ENCODE measurements around the gene TOMM6. TPM values are rescaled to one million over a fixed set of nuclear protein-coding genes. Genes with fewer than 3 reads are reported as not detected.

The TOMM6 gene
- total RNA-seq, 2 experiments from 2014 or later: 157 to 163 TPM

GRCh38 chr6:41784581-41785171, 2.8 kb upstream of the TOMM6 start:
- peaks cover 7% of the 10 kb centered on the region for H3K36me3 Mint-ChIP-seq
- ATAC-seq (ENCODE audit: low read depth) (no peak), DNase-seq (no peak)
- H3K27ac Mint-ChIP-seq: no peak overlapping the region
- H3K27me3 Mint-ChIP-seq: peaks cover 18% of the 10 kb centered on the region
- no peaks in the 10 kb centered on the region for H3K9me3 Mint-ChIP-seq
- H3K4me1 Mint-ChIP-seq: peaks cover 11% of the 10 kb centered on the region
- peak overlapping the region; percentile 30 for H3K4me3 Mint-ChIP-seq
- POLR2A ChIA-PET: interaction anchor here (1.0 to 1.1 kb wide), 3 partner anchors 137 to 266 kb away, joined by 3 to 4 read pairs (median 3); partner anchors contain the start of genes BYSL and MED20

- no peak overlapping the region for H3K27ac Mint-ChIP-seq
- ATAC-seq (ENCODE audit: low read depth) (no peak), DNase-seq (no peak)
- POLR2A ChIA-PET: interaction anchor here (0.9 to 3.5 kb wide), 4 partner anchors 148 to 320 kb away, joined by 3 to 73 read pairs (median 4); partner anchors contain the start of gene TAF8
- H3K4me3 Mint-ChIP-seq: peak overlapping the region; percentile 30
- no peaks in the 10 kb centered on the region for H3K9me3 Mint-ChIP-seq
- H3K27me3 Mint-ChIP-seq: peaks cover 18% of the 10 kb centered on the region
- H3K36me3 Mint-ChIP-seq: peaks cover 7% of the 10 kb centered on the region
- H3K4me1 Mint-ChIP-seq: peaks cover 11% of the 10 kb centered on the region
Measured at GRCh38 chr6:41785254-41785653, 2.2 kb upstream of the TOMM6 start.

DNA sequence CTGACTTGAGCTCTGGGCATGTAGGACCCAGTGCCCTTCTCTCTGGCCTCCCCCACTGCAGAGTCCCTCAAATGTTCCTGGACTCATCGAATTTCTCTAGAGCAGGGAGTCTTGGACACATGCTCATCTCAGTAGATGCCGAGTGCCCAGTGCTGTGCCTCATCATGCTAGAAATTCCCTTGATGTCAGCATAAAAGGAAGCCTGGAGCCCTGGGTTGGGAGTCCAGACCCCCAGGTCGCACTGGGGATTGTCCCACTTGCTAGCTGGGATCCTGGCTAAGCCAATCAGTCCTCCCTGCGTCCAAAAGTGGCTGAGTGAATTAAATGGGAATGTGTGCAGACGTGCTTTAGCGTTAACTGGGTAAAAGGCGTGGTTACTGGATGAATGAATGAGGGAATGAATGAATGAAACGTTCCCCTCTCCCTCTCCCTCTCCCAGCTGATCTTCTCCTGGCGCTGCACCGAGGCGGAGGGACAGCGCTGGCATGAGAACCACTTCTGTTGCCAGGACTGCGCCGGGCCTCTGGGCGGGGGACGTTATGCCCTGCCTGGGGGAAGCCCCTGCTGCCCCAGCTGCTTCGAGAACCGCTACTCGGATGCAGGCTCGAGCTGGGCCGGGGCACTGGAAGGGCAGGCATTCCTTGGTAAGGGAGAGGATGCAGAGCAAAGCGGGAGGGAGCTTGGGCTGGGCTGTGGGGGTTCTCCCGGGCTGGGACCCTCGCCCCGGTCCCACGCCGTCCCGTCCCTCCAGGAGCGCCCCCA, 1.6 kb upstream of the TOMM6 start:
- peak overlapping the region; percentile 96 for H3K4me3 Mint-ChIP-seq
- H3K27me3 Mint-ChIP-seq: peaks cover 17% of the 10 kb centered on the region
- peak overlapping the region; percentile 78 for H3K27ac Mint-ChIP-seq
- H3K36me3 Mint-ChIP-seq: peaks cover 7% of the 10 kb centered on the region
- DNase-seq (no peak), ATAC-seq (ENCODE audit: low read depth) (no peak)
- peaks cover 11% of the 10 kb centered on the region for H3K4me1 Mint-ChIP-seq
- H3K9me3 Mint-ChIP-seq: no peaks in the 10 kb centered on the region
- POLR2A ChIA-PET: interaction anchor here (0.9 to 3.5 kb wide), 5 partner anchors 52 to 319 kb away, joined by 3 to 73 read pairs (median 19); partner anchors contain the start of genes BYSL, MED20 and TAF8

- POLR2A ChIA-PET: interaction anchor here (0.6 to 3.5 kb wide), 17 partner anchors 15 to 777 kb away, joined by 3 to 73 read pairs (median 4); partner anchors contain the start of genes BYSL, CCND3, MED20 and TAF8
- ATAC-seq (ENCODE audit: low read depth): peak; percentile 71
- H3K4me1 Mint-ChIP-seq: peaks cover 7% of the 10 kb centered on the region
- H3K27me3 Mint-ChIP-seq: peaks cover 12% of the 10 kb centered on the region
- H3K36me3 Mint-ChIP-seq: peaks cover 7% of the 10 kb centered on the region
- H3K4me3 Mint-ChIP-seq: peak overlapping the region; percentile 96
- peak; percentile 96 for DNase-seq
- no peaks in the 10 kb centered on the region for H3K9me3 Mint-ChIP-seq
- H3K27ac Mint-ChIP-seq: peak overlapping the region; percentile 97
Measured at GRCh38 chr6:41786451-41787218, 859 bp upstream of the TOMM6 start.

GRCh38 chr6:41789390-41789724, 1.9 kb downstream of the TOMM6 start:
- H3K4me3 Mint-ChIP-seq: peak overlapping the region; percentile 96
- H3K27ac Mint-ChIP-seq: peak overlapping the region; percentile 58
- ATAC-seq (ENCODE audit: low read depth): no peak
- H3K36me3 Mint-ChIP-seq: peaks cover 8% of the 10 kb centered on the region
- no peaks in the 10 kb centered on the region for H3K9me3 Mint-ChIP-seq
- no peak for DNase-seq
- peaks cover 7% of the 10 kb centered on the region for H3K4me1 Mint-ChIP-seq
- H3K27me3 Mint-ChIP-seq: no peaks in the 10 kb centered on the region
- POLR2A ChIA-PET: no interaction called here

DNA sequence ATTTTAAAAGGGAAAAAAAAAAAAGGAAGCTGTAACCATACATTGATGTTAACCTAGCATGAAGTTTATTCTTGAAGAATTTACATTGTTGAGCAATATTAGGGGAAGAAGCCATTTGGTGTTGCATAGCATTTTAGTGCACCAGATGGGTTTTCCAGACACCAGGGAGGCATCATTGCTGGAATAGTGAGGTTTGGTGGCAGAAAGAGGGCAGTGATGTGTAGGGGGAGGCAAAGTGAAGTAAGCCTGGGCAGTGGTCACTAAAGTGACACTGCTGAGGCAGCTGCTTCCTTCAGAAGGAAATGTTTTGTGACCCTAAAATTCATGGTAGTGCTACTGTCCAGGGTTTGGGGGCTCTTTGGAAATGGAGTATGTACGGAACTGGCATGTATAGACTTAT, 2.6 kb downstream of the TOMM6 start:
- no peaks in the 10 kb centered on the region for H3K9me3 Mint-ChIP-seq
- no peak for ATAC-seq (ENCODE audit: low read depth)
- no peak for DNase-seq
- no peaks in the 10 kb centered on the region for H3K27me3 Mint-ChIP-seq
- POLR2A ChIA-PET: no interaction called here
- no peak overlapping the region for H3K4me3 Mint-ChIP-seq
- H3K27ac Mint-ChIP-seq: no peak overlapping the region
- H3K36me3 Mint-ChIP-seq: peaks cover 8% of the 10 kb centered on the region
- peaks cover 7% of the 10 kb centered on the region for H3K4me1 Mint-ChIP-seq

DNA sequence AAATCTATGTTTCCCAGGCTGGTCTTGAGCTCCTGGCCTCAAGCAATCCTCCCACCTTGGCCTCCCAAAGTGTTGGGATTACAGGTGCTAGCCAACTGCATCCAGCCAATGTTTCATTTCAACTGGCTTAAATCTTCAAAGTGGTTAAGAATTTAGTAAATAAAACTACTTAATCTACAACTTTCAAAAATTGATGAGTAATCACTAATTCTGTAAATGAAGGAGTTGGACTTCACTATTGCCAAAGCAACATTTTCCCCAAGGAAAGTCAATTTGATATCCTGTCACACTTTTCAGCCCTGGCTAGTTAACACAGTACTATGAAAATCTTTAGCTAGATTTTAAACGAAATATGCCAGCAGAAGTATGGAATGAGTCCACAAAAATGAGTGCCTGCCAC, 3.8 kb downstream of the TOMM6 start:
- no peak for ATAC-seq (ENCODE audit: low read depth)
- POLR2A ChIA-PET: interaction anchor here (1.1 kb wide), 1 partner anchor 253 kb away, joined by 3 read pairs; no protein-coding TSS in a partner anchor
- Mint-ChIP-seq H3K4me1 (peaks cover 5% of the 10 kb centered on the region), H3K27me3 (no peaks in the 10 kb centered on the region), H3K36me3 (peaks cover 8% of the 10 kb centered on the region), H3K4me3 (no peak overlapping the region), H3K9me3 (no peaks in the 10 kb centered on the region), H3K27ac (no peak overlapping the region)
- no peak for DNase-seq

DNA sequence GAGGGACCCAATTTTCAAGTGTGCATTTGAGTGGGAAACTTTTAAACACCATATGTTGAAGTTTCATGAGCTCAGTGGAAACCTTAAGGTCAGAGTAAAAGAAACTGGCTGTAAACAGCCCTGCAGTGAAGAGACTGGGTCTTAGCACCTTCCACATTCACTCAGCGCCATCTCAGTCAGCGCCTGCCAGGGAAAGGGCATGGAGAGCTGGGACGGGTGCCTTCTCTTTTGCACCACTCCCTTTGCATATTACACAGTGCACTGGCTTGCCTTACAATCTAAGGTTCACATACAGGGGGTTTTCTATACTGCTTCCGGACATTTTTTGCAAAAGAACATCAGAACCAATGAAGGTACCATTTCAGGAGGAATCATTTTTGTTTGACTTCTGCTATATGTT, 4.5 kb downstream of the TOMM6 start:
- Mint-ChIP-seq H3K27ac (no peak overlapping the region), H3K27me3 (no peaks in the 10 kb centered on the region), H3K36me3 (peaks cover 8% of the 10 kb centered on the region), H3K4me1 (peaks cover 5% of the 10 kb centered on the region), H3K9me3 (no peaks in the 10 kb centered on the region), H3K4me3 (no peak overlapping the region)
- POLR2A ChIA-PET: interaction anchor here (1.1 kb wide), 1 partner anchor 252 kb away, joined by 3 read pairs; no protein-coding TSS in a partner anchor
- DNase-seq: no peak
- no peak for ATAC-seq (ENCODE audit: low read depth)

- POLR2A ChIA-PET: no interaction called here
- H3K27me3 Mint-ChIP-seq: no peaks in the 10 kb centered on the region
- peaks cover 2% of the 10 kb centered on the region for H3K36me3 Mint-ChIP-seq
- peaks cover 2% of the 10 kb centered on the region for H3K4me1 Mint-ChIP-seq
- H3K27ac Mint-ChIP-seq: no peak overlapping the region
- no peaks in the 10 kb centered on the region for H3K9me3 Mint-ChIP-seq
- DNase-seq (no peak), ATAC-seq (ENCODE audit: low read depth) (no peak)
- H3K4me3 Mint-ChIP-seq: no peak overlapping the region
Measured at GRCh38 chr6:41796474-41796873, 9.0 kb downstream of the TOMM6 start.

GRCh38 chr6:41798901-41799558, 11.5 kb downstream of the TOMM6 start:
- peaks cover 1% of the 10 kb centered on the region for H3K4me1 Mint-ChIP-seq
- H3K27ac Mint-ChIP-seq: no peak overlapping the region
- H3K9me3 Mint-ChIP-seq: no peaks in the 10 kb centered on the region
- ATAC-seq (ENCODE audit: low read depth): no peak
- POLR2A ChIA-PET: interaction anchor here (0.6 kb wide), 1 partner anchor 365 kb away, joined by 3 read pairs; no protein-coding TSS in a partner anchor
- no peaks in the 10 kb centered on the region for H3K27me3 Mint-ChIP-seq
- no peaks in the 10 kb centered on the region for H3K36me3 Mint-ChIP-seq
- no peak overlapping the region for H3K4me3 Mint-ChIP-seq
- DNase-seq: no peak

GRCh38 chr6:41799559-41799911, 12.0 kb downstream of the TOMM6 start:
- Mint-ChIP-seq H3K27me3 (no peaks in the 10 kb centered on the region), H3K4me1 (peaks cover 1% of the 10 kb centered on the region), H3K4me3 (no peak overlapping the region), H3K27ac (no peak overlapping the region), H3K9me3 (no peaks in the 10 kb centered on the region), H3K36me3 (no peaks in the 10 kb centered on the region)
- ATAC-seq (ENCODE audit: low read depth): no peak
- POLR2A ChIA-PET: interaction anchor here (0.6 kb wide), 1 partner anchor 364 kb away, joined by 3 read pairs; no protein-coding TSS in a partner anchor
- no peak for DNase-seq

- ATAC-seq (ENCODE audit: low read depth) (no peak), DNase-seq (no peak)
- no peaks in the 10 kb centered on the region for H3K9me3 Mint-ChIP-seq
- no peak overlapping the region for H3K4me3 Mint-ChIP-seq
- H3K27me3 Mint-ChIP-seq: no peaks in the 10 kb centered on the region
- no peaks in the 10 kb centered on the region for H3K36me3 Mint-ChIP-seq
- POLR2A ChIA-PET: interaction anchor here (0.7 to 1.2 kb wide), 2 partner anchors 14 to 244 kb away, joined by 3 read pairs; partner anchors contain the start of gene TOMM6
- no peak overlapping the region for H3K27ac Mint-ChIP-seq
- peaks cover 1% of the 10 kb centered on the region for H3K4me1 Mint-ChIP-seq
Measured at GRCh38 chr6:41801380-41801779, 13.9 kb downstream of the TOMM6 start.
